ENCODE results near the gene DTNBP1.

DTNBP1 gene

DNA sequence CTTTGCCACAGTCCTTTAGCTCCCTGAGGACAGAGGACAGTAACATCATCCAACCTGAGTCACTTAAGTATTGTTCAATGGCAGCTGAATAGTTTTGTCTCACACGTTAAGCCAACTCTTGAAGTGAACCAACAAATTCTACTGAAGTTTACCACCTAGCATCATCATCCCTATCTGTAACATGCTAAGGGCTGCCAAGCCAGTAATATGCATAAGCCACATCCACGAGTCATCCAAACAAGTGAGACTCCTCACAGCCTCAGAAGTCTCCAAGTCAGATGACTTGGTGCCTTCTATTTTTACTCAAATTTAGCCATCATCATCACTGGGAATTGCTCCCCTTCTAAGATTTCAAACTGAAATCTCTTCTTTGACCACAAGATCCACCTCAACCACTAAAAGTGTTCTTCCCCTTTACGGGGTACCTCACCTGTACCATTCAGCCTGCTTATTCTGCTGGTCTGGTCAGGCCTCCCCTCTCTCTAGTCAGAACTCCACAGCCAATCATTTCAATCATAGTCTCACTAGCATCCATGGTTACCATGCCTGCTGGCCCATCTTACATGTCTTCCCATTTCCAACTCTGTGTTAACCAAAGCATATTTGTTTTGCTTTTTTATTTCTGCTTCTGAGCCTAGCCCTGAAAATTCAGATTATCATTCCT lies 73.7 kb downstream of the DTNBP1 start:
- no peak for DNase-seq

DNA sequence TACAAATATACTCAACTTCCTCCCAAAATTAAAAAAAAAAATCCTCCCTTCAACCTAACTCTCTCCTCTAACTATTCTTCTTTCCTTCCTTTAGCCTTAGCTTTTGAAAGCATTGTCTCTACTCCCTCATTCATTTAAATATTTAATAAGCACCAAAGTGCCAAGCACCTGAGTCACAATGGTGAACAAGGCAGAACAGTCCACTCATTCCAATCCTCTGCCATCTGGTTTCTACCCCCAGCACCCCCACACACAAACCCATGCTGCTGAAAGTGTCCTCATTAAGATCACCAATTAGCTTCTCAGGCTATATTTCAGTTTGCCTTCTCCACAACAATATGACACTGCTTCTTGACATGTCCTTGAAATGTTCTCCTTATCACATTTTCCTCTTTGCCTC lies 76.3 kb downstream of the DTNBP1 start:
- no peak for DNase-seq

DNA sequence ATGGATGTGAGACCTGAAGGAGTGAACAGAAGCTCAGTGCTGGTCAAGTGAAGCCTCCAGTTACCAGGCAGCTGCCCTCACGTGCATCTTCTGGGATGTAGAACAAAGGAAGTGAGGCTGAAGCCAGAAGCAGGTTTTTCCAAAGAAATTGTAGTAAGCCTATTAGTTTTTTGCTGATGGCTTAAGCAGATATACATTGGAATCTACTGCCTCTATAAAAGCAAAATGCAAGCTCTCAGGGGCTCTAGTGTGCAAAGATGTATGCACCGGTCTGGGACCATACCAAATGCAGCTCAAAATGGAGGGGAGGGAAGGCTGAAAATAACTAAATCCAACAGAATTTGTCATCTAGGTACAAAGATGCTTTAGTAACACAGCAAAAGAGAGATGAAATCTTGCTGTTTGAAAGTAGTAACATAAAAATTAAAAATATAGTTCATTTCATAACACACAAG lies 77.0 kb downstream of the DTNBP1 start:
- DNase-seq = peak in 1 of 2 experiments; percentile 43

- no peak for DNase-seq
These were observed 80.3 kb downstream of the DTNBP1 start for GRCh38 chr6:15582499-15582898.

DNA sequence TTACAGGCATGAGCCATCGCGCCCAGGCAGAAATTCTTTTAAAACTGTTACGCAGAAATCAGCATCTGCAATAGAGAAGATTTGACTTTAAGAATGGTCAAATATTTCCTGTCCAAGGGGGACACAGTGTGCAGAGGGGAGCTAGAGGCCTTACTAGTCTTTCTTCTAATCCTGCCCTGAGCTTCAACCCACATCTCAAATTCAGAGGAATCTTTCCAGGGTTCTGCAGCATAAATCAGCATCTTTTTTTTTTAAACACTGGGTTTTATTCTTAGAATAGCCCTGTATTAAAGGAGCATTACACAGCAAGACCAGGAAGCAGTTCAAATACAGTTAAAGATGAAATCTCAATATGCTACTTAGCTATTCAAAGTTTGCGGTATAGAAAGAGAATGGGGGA lies 81.1 kb downstream of the DTNBP1 start:
- DNase-seq = no peak

DNA sequence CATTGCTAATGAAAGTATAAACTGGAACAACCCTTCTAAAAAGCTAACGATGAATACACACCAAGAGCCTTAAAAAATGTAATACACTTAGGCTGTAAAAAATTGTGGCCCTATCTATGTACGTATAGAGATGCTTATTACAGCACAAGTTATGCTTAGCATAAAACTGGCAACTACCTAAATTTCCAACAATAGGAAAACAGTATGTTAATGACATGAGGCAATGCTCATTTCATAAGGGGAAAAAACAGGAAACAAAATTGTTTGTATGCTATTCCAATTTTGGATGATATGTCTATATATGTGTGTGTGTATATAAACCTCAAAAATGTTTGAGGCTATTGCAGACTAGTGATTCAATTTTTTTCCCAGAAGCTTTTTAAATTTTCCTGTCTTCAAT lies 82.5 kb downstream of the DTNBP1 start:
- DNase-seq = no peak

DNA sequence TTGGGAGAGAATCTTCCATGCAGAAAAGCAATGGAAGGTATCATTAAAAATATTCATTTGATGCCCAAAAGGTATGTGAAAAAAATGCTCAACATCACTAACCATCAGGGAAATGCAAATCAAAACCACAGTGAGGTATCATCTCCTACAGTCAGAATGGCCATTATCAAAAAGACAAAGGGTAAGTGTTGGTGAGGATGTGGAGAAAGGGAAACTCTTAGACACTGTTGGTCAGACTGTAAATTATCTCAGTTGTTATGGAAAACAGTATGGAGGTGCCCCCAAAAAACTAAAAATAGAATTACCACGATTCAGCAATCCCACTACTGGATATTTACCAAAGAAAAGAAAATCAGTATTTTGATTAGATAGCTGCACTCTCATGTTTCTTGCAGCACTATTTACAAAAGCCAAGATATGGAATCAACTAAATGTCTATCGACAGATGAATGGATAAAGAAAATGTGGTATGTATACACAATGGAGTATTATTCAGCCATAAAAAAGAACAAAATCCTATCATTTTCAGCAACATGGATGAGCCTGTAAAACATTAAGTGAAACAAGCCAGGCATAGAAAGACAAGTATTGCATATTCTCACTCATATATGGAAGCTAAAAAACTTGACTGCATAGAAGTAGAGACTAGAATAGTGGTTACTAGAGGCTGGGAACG lies 84.0 kb downstream of the DTNBP1 start:
- DNase-seq = peak; percentile 12 to 39

DNA sequence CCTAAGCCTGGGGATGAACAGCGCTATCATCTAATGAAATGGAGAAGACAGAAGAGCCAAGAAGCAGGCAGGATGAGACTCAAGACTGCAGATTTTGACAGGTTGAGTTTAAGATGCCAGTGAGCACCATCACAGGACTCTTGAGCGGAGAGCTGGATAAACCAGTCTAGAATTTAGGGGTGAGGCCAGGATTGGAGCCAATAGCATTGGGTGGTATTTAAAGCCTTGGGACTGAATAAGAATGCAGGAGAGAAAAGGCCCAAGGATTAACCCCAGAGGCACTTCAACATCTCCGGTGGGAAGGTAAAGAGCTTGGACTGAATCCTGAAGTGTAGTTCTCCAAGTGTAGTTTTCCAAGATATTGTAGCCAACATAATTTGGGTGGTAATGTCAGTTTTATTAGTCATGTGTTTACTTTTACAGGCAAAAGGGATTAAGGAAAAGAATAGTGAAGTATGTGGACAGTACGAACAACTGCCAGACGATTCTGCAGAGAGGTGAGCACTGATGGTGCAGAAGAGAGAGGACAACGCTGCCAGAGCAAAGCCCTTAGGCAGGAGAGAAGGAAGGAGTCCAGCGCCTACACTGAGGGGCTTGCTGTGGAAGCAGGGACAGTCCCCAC lies 85.2 kb downstream of the DTNBP1 start:
- no peak for DNase-seq

DNA sequence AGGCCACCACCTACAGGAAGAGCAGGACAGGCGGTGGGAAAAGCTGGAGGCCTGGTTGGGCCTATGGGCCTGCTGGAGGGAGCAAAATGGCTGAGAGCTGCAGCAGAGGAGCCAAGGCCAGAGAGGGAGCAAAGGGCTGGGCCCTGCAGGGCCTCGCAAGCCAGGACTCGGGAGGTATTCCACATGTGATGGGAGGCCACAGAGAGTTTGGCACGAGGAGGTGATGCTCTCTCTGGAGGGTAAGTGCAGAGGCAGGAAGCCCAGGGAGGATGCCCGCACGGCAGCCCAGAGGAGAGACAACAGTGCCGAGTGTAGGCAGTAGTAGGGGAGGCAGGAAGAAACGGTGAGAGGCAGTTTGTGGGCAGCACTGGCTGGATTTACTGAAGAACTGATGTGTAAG lies 85.7 kb downstream of the DTNBP1 start:
- DNase-seq = no peak

DNA sequence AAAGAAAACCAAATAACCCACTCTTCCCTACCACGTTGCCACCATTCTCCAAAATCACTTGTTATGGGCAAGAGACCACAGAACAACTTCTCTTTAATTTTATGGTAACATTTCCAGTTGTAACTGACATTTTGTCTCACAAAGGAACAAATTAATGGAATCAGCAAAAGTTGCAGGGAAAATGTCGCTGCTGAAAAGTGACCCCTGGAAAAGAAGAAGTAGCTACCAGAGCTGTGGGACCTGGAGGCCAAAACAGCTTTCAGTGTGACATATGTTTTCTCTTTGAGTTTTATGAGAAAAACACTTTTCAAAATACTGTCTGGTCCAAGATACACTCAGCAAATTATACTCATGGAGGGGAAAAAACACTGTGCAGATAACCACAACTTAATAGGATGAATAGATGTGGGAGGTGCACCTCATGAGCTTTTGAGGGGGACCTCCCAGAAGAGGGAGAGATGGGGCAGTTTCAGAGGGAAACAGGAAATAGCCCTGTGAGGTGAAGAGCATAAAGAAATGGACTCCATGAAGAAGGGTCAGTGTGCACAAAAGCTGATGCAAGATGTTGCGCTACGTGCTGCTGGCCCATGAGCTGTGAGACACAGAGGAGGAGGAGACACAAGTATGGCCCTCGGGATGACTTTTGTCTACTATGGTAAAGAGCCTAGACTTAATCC lies 87.3 kb downstream of the DTNBP1 start:
- no peak for DNase-seq

GRCh38 chr6:15574486-15574885 lies 88.3 kb downstream of the DTNBP1 start:
- DNase-seq = no peak

DNA sequence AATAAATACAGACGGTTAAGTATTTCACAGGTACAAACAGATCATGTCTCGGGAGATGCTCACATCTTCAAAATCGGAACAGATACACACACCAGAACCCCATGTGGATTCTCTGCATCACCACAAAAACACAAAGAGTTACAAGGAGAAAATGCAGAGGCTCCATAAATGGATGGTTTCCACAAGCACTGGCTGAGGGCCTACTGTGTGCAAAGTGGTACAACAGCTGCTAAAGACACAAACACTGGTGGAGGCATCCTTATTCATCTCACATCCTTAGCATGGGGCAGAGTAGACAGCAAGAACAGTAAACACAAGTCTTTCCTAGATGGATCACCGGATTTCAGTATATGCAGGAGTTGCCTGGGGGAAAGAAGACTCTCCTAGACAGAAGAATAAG lies 88.8 kb downstream of the DTNBP1 start:
- no peak for DNase-seq

DNA sequence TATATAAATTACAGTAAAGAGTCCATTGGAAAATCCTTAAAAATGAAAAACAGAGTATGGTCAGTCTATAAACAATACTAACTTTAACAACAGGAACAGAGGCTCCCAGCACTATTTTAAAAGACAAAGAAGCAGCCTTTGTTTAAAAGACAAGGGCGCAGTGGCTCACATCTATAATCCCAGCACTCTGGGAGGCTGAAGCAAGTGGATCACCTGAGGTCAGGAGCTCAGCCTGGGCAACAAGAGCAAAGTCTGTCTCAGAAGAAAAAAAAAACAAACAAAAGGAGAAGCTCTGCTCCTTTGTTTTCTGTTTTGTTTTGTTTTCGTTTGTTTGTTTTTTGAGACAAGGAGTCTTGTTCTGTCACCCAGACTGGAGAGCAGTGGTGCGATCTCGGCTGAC lies 89.4 kb downstream of the DTNBP1 start:
- DNase-seq = no peak

GRCh38 chr6:15572296-15573016 lies 90.4 kb downstream of the DTNBP1 start:
- DNase-seq = no peak

GRCh38 chr6:15570171-15570570 lies 92.7 kb downstream of the DTNBP1 start:
- DNase-seq = peak in 1 of 2 experiments; percentile 55

GRCh38 chr6:15569035-15569995 lies 93.5 kb downstream of the DTNBP1 start:
- no peak for DNase-seq

GRCh38 chr6:15562977-15563376 lies 99.9 kb downstream of the DTNBP1 start:
- DNase-seq = no peak

- DNase-seq = no peak
These were observed 101.2 kb downstream of the DTNBP1 start for GRCh38 chr6:15561447-15562199.

DNA sequence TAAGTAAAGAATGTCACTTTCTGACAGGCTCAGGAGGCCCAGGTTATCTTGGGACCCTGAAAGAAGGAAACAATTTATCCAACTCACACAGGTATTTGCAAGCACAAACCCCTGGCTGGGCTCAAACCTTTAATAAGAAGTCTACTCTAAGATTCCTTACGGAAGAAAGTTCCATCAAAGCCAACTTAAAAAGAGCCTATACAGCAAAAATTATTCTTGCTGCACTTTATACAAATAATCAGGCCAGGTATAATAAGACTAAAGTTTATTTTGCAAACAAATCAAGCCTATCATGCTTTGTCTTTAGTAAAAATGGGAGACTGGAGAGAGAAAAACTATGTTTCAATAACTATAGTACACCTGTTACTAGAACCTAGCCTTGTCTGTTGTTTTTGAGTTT lies 102.1 kb downstream of the DTNBP1 start:
- no peak for DNase-seq

DNA sequence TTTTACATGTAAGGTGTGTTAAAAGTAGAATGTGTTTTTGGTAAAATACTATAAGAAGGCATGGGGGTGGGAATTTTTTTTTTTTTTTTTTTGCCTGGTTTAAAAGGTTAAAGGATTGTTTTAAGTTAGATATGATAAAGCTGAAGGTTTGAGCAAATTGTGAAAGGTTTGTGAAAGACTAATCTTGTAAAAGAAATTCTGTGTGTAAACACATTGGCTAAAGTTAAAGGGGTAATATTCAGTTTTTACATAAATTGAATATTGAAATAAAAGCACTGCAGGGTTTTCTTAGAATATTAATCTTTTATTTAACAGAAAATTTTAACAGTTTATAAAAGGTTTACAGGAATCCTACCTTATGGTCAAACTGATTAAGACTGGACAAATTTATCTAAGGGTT lies 105.7 kb downstream of the DTNBP1 start:
- DNase-seq = no peak

DNA sequence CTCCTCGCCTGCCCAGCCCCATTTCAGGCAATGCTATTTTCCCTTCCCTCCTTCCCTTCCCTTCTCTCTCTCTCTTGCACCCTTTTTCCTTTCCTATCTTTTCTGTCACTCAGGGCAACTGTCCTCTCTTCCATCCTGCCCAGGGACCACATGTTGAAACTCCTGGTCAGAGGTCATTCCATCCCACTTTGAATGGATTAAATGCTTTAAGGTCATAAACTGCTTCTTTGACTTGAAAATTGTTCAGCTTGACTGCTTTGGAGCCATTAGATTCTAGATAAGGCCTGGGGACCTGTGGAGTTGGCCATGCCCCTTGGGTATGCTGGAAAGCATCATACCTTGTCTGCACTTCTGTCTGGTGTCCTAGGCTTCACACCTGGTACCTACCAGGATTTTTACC lies 106.1 kb downstream of the DTNBP1 start:
- peak in 1 of 2 experiments; percentile 18 for DNase-seq

Measured in NCI-H526 (cell line).